Neural crest cell (in vitro differentiated cells): ENCODE data around the gene ACTN4. TPM values are rescaled to one million over a fixed set of nuclear protein-coding genes. Genes with fewer than 3 reads are reported as not detected.

Source experiments
- DNase-seq: peaks from one replicate; pipeline ENCODE4 v3.0.0; 2021; ENCODE audit warnings: low read depth, mixed read lengths, low spot score
- H3K27ac Mint-ChIP-seq: one replicate; pipeline ENCODE4 v1.8.0; 2021; ENCODE audit warnings: mild to moderate bottlenecking, mixed read lengths; ENCODE audit not compliant: unreplicated experiment
- H3K27me3 Mint-ChIP-seq: 2 replicates; pipeline ENCODE4 v1.8.0; 2021; ENCODE audit warnings: low read depth, mild to moderate bottlenecking, mixed read lengths
- H3K36me3 Mint-ChIP-seq: 2 replicates; pipeline ENCODE4 v1.8.0; 2021; ENCODE audit warnings: low read depth, mild to moderate bottlenecking, mixed read lengths
- H3K4me1 Mint-ChIP-seq: 2 replicates; pipeline ENCODE4 v1.8.0; 2021; ENCODE audit warnings: mixed read lengths
- H3K4me3 Mint-ChIP-seq: one replicate; pipeline ENCODE4 v1.8.0; 2021; ENCODE audit warnings: mild to moderate bottlenecking, mixed read lengths
- H3K9me3 Mint-ChIP-seq: 2 replicates; pipeline ENCODE4 v1.8.0; 2021; ENCODE audit warnings: mixed read lengths
- total RNA-seq: library from RNA; stranded (reverse); gene quantifications from 2 replicates; pipeline ENCODE4 v1.2.1, GENCODE V29; 2021
- TF ChIP-seq, protein P1 (sequence below): fragments of 200-600 bp; sonication (generic); conservative IDR thresholded peaks from 2 replicates; pipeline ENCODE4 v1.5.0; 2021; ENCODE audit warnings: antibody characterized with exemption, mild to moderate bottlenecking

ACTN4 gene
- total RNA-seq, 1 donor from 2014 or later: 324 TPM

GRCh38 chr19:38699027-38699346 is 51.5 kb downstream of the ACTN4 start:
- H3K27ac Mint-ChIP-seq: peak overlapping the region; percentile 78
- no peaks in the 10 kb centered on the region for H3K27me3 Mint-ChIP-seq
- peaks cover 50% of the 10 kb centered on the region for H3K4me1 Mint-ChIP-seq
- H3K4me3 Mint-ChIP-seq: peak overlapping the region; percentile 15
- H3K36me3 Mint-ChIP-seq: no peaks in the 10 kb centered on the region
- TF ChIP-seq, protein P1, sequence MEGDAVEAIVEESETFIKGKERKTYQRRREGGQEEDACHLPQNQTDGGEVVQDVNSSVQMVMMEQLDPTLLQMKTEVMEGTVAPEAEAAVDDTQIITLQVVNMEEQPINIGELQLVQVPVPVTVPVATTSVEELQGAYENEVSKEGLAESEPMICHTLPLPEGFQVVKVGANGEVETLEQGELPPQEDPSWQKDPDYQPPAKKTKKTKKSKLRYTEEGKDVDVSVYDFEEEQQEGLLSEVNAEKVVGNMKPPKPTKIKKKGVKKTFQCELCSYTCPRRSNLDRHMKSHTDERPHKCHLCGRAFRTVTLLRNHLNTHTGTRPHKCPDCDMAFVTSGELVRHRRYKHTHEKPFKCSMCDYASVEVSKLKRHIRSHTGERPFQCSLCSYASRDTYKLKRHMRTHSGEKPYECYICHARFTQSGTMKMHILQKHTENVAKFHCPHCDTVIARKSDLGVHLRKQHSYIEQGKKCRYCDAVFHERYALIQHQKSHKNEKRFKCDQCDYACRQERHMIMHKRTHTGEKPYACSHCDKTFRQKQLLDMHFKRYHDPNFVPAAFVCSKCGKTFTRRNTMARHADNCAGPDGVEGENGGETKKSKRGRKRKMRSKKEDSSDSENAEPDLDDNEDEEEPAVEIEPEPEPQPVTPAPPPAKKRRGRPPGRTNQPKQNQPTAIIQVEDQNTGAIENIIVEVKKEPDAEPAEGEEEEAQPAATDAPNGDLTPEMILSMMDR: no peak
- DNase-seq: no peak
- H3K9me3 Mint-ChIP-seq: no peaks in the 10 kb centered on the region

DNA sequence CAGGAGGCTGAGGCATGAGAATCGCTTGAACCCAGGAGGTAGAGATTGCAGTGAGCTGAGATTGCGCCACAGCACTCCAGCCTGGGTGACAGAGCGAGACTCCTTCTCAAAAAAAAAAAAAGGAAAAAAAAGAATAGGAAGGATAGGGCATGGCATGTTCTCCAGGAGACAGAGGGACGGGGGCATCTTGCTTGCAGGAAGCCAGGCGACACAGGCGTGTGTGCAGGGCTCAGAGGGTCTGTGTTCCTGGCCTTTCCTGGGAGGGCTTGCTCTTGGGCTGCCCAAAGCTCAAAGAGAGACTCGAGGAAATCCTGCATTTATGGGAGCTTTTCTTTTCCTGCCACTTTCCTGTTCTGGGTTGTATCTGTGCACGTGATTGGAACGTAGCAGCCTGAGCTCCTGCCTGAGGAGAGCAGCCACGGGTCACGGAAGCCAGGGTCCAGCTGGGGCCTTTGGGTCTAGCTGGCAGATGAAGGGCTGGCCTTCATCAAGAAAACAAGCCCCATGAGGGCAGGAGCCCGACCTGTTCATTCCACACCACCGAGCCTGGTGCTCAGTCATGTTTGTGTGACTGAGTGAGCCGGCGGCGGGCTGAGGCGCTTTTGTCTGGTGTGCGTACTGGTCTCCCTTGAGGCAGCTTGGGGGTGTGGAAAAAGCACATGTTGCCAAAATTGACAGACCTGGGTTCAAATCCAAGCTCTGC is 52.3 kb downstream of the ACTN4 start:
- peaks cover 48% of the 10 kb centered on the region for H3K4me1 Mint-ChIP-seq
- no peaks in the 10 kb centered on the region for H3K27me3 Mint-ChIP-seq
- DNase-seq: no peak
- TF ChIP-seq, protein P1: no peak
- H3K36me3 Mint-ChIP-seq: peaks cover 4% of the 10 kb centered on the region
- H3K27ac Mint-ChIP-seq: peak overlapping the region; percentile 43
- H3K4me3 Mint-ChIP-seq: no peak overlapping the region
- H3K9me3 Mint-ChIP-seq: no peaks in the 10 kb centered on the region

- TF ChIP-seq, protein P1: no peak
- Mint-ChIP-seq H3K27me3 (no peaks in the 10 kb centered on the region), H3K27ac (no peak overlapping the region), H3K4me3 (no peak overlapping the region), H3K4me1 (peaks cover 42% of the 10 kb centered on the region), H3K36me3 (peaks cover 4% of the 10 kb centered on the region), H3K9me3 (no peaks in the 10 kb centered on the region)
- DNase-seq: no peak
Observed at GRCh38 chr19:38700350-38700901, 53.0 kb downstream of the ACTN4 start.

DNA sequence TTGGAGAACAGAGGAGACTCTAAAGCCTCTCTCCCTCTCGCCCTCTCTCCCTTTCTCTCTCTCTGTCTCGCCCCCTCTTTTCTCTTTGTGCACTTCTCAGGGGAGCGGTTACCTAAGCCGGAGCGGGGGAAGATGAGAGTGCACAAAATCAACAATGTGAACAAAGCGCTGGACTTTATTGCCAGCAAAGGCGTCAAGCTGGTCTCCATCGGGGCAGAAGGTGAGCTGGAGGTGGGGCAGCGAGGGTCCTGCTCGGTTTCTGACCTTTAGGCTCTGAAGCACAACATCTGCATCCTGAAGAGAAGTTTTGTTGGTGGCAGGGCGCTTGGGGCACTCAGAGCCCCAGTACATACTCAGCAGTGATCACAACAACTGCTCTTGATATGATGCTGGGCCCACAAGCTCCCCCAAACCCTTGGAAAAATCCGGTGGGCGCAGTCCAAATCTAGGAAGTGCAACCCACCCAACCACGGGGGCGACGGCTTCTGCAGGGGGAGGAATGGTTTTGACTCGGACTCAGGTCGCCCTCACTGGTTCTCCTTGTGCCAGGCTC is 53.5 kb downstream of the ACTN4 start:
- peaks cover 4% of the 10 kb centered on the region for H3K36me3 Mint-ChIP-seq

GRCh38 chr19:38701455-38702063 is 54.1 kb downstream of the ACTN4 start:
- TF ChIP-seq, protein P1: no peak
- Mint-ChIP-seq H3K36me3 (peaks cover 4% of the 10 kb centered on the region), H3K27ac (peak overlapping the region; percentile 12), H3K4me3 (no peak overlapping the region), H3K9me3 (no peaks in the 10 kb centered on the region), H3K27me3 (no peaks in the 10 kb centered on the region), H3K4me1 (peaks cover 30% of the 10 kb centered on the region)
- DNase-seq: no peak

More for the DNA sequence above, 53.5 kb downstream of the ACTN4 start:
- TF ChIP-seq, protein P1: no peak
- peaks cover 36% of the 10 kb centered on the region for H3K4me1 Mint-ChIP-seq
- H3K27me3 Mint-ChIP-seq: no peaks in the 10 kb centered on the region
- peak overlapping the region; percentile 62 for H3K27ac Mint-ChIP-seq
- no peak for DNase-seq
- H3K9me3 Mint-ChIP-seq: no peaks in the 10 kb centered on the region
- no peak overlapping the region for H3K4me3 Mint-ChIP-seq
